Peyer's patch (tissue), 4 donors: ENCODE data around the gene SCN11A. TPM values are rescaled to one million over a fixed set of nuclear protein-coding genes. Genes with fewer than 3 reads are reported as not detected.

Experiments used
- DNase-seq, 3 donors: peaks; one replicate each; pipeline ENCODE4 v3.0.0-alpha.2; 2017 to 2019
- H3K27ac ChIP-seq, 4 donors: fragments of 200-600 bp; sonication (generic); one replicate each; pipeline ENCODE4 v1.5.1; 2016 to 2019
- H3K27me3 ChIP-seq, 2 donors: fragments of 200-600 bp; sonication (generic); one replicate each; pipeline ENCODE4 v1.5.1; 2019
- H3K36me3 ChIP-seq, 3 donors: fragments of 200-600 bp; sonication (generic); one replicate each; pipeline ENCODE4 v1.5.1; 2016 to 2019
- H3K4me1 ChIP-seq, 4 donors: fragments of 200-600 bp; sonication (generic); one replicate each; pipeline ENCODE4 v1.5.1; 2016 to 2019
- H3K4me3 ChIP-seq, 4 donors: fragments of 200-600 bp; sonication (generic); 1 replicate in 3 of 4; 2 replicates in 1 of 4; pipeline ENCODE4 v1.5.1; 2016 to 2019; ENCODE audit warnings: mild to moderate bottlenecking in 1 of 4
- H3K9me3 ChIP-seq, 4 donors: fragments of 200-600 bp; sonication (generic); one replicate each; pipeline ENCODE4 v1.5.1; 2016 to 2019; ENCODE audit warnings: mild to moderate bottlenecking in 1 of 4
- POLR2A ChIP-seq, 2 donors: fragments of 450-650 bp; IDR thresholded peaks; one replicate each; pipeline ENCODE4 v1.5.1; 2017; ENCODE audit warnings: antibody characterized with exemption in 2 of 2, mild to moderate bottlenecking in 2 of 2, moderate library complexity in 2 of 2
- total RNA-seq, 4 donors: library from RNA; depleted of rRNA; stranded (reverse); fragments of >200 nt; gene quantifications; one replicate each; pipeline ENCODE4 v1.1.0, GENCODE V29; 2016
- TF ChIP-seq, protein P1 (sequence below), 6 experiments: fragments of 450-650 bp in 4 of 6; fragments of 200-600 bp in 2 of 6; sonication (generic) in 1 of 6; IDR thresholded peaks; one replicate each; pipeline ENCODE4 v1.5.1; 2017 to 2019; ENCODE audit warnings: antibody characterized with exemption in 6 of 6, mild to moderate bottlenecking in 3 of 6, moderate library complexity in 1 of 6

Gene SCN11A
- total RNA-seq, 4 donors from 2014 or later: 0.28 to 1.7 (median 0.67) TPM; not detected in 1

DNA sequence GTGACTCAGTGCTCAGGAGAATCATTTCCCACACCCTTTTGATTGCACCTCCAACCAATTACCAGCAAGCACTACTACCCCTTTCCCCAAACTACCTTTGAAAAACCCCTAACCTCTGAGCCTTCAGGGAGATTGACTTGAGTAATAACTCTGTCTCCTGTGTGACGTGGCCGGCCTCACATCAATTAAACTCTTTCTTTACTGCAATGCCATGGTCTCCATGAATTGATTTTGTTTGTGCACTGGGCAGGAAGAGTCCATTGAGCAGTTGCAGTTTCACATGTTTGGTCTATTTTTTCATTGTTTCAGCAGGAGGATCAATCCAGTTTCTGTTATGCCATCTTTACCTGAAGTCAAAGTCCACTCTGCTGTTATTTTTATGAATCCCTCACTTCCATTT lies 32.4 kb downstream of the SCN11A start:
- TF ChIP-seq, protein P1, sequence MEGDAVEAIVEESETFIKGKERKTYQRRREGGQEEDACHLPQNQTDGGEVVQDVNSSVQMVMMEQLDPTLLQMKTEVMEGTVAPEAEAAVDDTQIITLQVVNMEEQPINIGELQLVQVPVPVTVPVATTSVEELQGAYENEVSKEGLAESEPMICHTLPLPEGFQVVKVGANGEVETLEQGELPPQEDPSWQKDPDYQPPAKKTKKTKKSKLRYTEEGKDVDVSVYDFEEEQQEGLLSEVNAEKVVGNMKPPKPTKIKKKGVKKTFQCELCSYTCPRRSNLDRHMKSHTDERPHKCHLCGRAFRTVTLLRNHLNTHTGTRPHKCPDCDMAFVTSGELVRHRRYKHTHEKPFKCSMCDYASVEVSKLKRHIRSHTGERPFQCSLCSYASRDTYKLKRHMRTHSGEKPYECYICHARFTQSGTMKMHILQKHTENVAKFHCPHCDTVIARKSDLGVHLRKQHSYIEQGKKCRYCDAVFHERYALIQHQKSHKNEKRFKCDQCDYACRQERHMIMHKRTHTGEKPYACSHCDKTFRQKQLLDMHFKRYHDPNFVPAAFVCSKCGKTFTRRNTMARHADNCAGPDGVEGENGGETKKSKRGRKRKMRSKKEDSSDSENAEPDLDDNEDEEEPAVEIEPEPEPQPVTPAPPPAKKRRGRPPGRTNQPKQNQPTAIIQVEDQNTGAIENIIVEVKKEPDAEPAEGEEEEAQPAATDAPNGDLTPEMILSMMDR (IDR thresholded peaks at IDR 0.05): no peak
- TF ChIP-seq POLR2A (IDR thresholded peaks at IDR 0.05): no peak
- Histone ChIP-seq H3K27me3 (no peaks in the 10 kb centered on the region), H3K4me1 (no peaks in the 10 kb centered on the region), H3K4me3 (no peak overlapping the region), H3K36me3 (no peaks in the 10 kb centered on the region), H3K27ac (no peak overlapping the region), H3K9me3 (no peaks in the 10 kb centered on the region)
- DNase-seq: no peak

DNA sequence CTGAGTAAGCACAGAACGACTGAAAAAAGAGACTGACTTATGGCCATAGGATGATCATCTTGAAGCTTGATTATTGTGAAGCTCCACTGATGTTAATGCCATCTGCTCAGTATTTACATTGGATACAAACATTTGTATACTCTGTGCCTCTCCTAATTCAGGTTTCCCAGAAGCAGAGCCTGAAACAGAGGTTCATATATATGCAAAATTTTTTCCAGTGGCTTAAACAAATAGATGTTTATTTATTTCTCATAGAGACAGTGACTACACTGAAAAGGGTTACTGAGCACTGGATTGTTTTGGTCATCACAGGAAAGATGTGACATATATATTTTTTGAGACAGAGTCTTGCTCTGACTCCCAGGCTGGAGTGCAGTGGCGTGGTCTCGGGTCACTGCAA lies 36.3 kb downstream of the SCN11A start:
- Histone ChIP-seq H3K36me3 (no peaks in the 10 kb centered on the region), H3K27me3 (no peaks in the 10 kb centered on the region), H3K9me3 (no peaks in the 10 kb centered on the region), H3K4me1 (no peaks in the 10 kb centered on the region), H3K4me3 (no peak overlapping the region), H3K27ac (no peak overlapping the region)
- DNase-seq: no peak
- TF ChIP-seq, protein P1 (IDR thresholded peaks at IDR 0.05): no peak
- no peak for TF ChIP-seq POLR2A (IDR thresholded peaks at IDR 0.05)

- Histone ChIP-seq H3K36me3 (no peaks in the 10 kb centered on the region), H3K4me3 (no peak overlapping the region), H3K9me3 (no peaks in the 10 kb centered on the region), H3K27ac (no peak overlapping the region), H3K4me1 (no peaks in the 10 kb centered on the region), H3K27me3 (no peaks in the 10 kb centered on the region)
- DNase-seq: no peak
- TF ChIP-seq, protein P1 (IDR thresholded peaks at IDR 0.05): no peak
- no peak for TF ChIP-seq POLR2A (IDR thresholded peaks at IDR 0.05)
Measured at GRCh38 chr3:39013921-39014509, 37.7 kb downstream of the SCN11A start.

DNA sequence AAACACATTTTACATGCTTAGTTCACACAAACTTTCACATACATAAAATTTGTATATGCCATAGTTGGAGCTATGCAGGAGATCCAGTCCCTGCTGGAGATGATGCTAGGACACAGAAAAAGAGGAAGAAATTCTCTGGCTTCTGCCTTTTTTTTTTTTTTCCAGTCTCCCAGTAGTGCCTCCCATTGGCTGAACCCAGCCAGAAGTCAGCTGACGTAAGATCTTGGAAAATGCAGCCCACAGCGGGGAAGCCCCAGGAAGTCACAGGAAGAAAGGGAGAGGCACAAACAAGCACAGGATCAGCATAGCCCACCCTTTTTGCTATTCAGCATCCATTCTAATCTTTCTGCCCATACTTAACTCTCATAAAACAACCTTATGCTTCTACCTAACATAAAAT lies 38.5 kb downstream of the SCN11A start:
- Histone ChIP-seq H3K27ac (no peak overlapping the region), H3K4me3 (no peak overlapping the region), H3K27me3 (no peaks in the 10 kb centered on the region), H3K4me1 (no peaks in the 10 kb centered on the region), H3K36me3 (no peaks in the 10 kb centered on the region), H3K9me3 (no peaks in the 10 kb centered on the region)
- no peak for TF ChIP-seq POLR2A (IDR thresholded peaks at IDR 0.05)
- TF ChIP-seq, protein P1 (IDR thresholded peaks at IDR 0.05): no peak
- no peak for DNase-seq

- H3K27ac ChIP-seq: no peak overlapping the region
- no peak for TF ChIP-seq POLR2A (IDR thresholded peaks at IDR 0.05)
- TF ChIP-seq, protein P1 (IDR thresholded peaks at IDR 0.05): no peak
Measured at GRCh38 chr3:39011191-39011736, 40.5 kb downstream of the SCN11A start.

More at GRCh38 chr3:39011191-39011736, 40.5 kb downstream of the SCN11A start:
- no peaks in the 10 kb centered on the region for H3K27me3 ChIP-seq
- H3K9me3 ChIP-seq: no peaks in the 10 kb centered on the region
- no peak for DNase-seq
- no peaks in the 10 kb centered on the region for H3K36me3 ChIP-seq
- no peak overlapping the region for H3K4me3 ChIP-seq
- H3K4me1 ChIP-seq: no peaks in the 10 kb centered on the region
